HepG2 (cell line): Measurements from ENCODE around the gene CABLES1. TPM values are rescaled to one million over a fixed set of nuclear protein-coding genes. Genes with fewer than 3 reads are reported as not detected.

Experiments used
- MAFK ChIP-seq, 2 experiments: IDR thresholded peaks in 1 of 2; conservative IDR thresholded peaks in 1 of 2; 2 replicates each; pipeline ENCODE4 v1.6.1; 2011; ENCODE audit warnings: improper control_type of control experiment in 2 of 2, low read length in 2 of 2
- TFE3 ChIP-seq: IDR thresholded peaks from 2 replicates; pipeline ENCODE4 v1.6.1; 2016
- ZFX ChIP-seq: sonication (generic); formaldehyde crosslinking; IDR thresholded peaks from 2 replicates; pipeline ENCODE4 v1.4.0; 2020; ENCODE audit warnings: mild to moderate bottlenecking, low read depth, missing genetic modification reagents, moderate library complexity
- ZNF619 ChIP-seq: sonication (generic); formaldehyde crosslinking; IDR thresholded peaks from 2 replicates; pipeline ENCODE4 v1.4.0; 2020; ENCODE audit warnings: mild to moderate bottlenecking, missing genetic modification reagents
- ZZZ3 ChIP-seq: sonication (generic); formaldehyde crosslinking; IDR thresholded peaks from 2 replicates; pipeline ENCODE4 v1.4.0; 2020; ENCODE audit warnings: missing genetic modification reagents, mild to moderate bottlenecking, borderline replicate concordance
- polyA plus RNA-seq, 8 experiments: library from polyadenylated mRNA; depleted of rRNA in 3 of 8; stranded (reverse) in 7 of 8; unstranded in 1 of 8; fragments of >200 nt; fragmentation: Illumina TruSeq in 4 of 8; extraction: Trizol in 4 of 8; gene quantifications; 2 replicates each; pipeline versions ENCODE4 v1.2.1 to v1.2.3, GENCODE V29; 2011 to 2016; ENCODE audit warnings: low read depth in 4 of 8, missing spikeins in 1 of 8, mixed read lengths in 1 of 8; ENCODE audit not compliant: insufficient read depth in 1 of 8
- total RNA-seq, 5 experiments: library from RNA; depleted of rRNA; stranded (reverse); fragments of >200 nt; fragmentation: Illumina TruSeq; extraction: Trizol; gene quantifications; 2 replicates each; pipeline ENCODE4 v1.2.3, GENCODE V29; 2016; ENCODE audit warnings: low read depth in 1 of 5
- TF ChIP-seq, protein P1 (sequence below), 2 experiments: fragments of 450-650 bp in 1 of 2; sonication (generic) in 1 of 2; formaldehyde crosslinking in 1 of 2; IDR thresholded peaks; 2 replicates each; pipeline versions ENCODE4 v1.6.1 to v1.8.0; 2016 to 2022; ENCODE audit warnings: antibody characterized with exemption in 1 of 2, mild to moderate bottlenecking in 1 of 2, missing genetic modification reagents in 1 of 2
- TF ChIP-seq, protein P2 (sequence below): sonication (generic); formaldehyde crosslinking; IDR thresholded peaks from 2 replicates; pipeline ENCODE4 v1.8.0; 2022; ENCODE audit warnings: mild to moderate bottlenecking, missing genetic modification reagents, borderline replicate concordance
- TF ChIP-seq, protein P3 (sequence below): IDR thresholded peaks from 2 replicates; pipeline ENCODE4 v1.6.1; 2016; ENCODE audit warnings: missing compliant biosample characterization, missing genetic modification reagents, borderline replicate concordance
- TF ChIP-seq, protein P4 (sequence below): sonication (generic); formaldehyde crosslinking; IDR thresholded peaks from 2 replicates; pipeline ENCODE4 v1.5.1; 2020; ENCODE audit warnings: mild to moderate bottlenecking, missing genetic modification reagents, borderline replicate concordance

The CABLES1 gene
- total and polyA plus RNA-seq, 2 of the 13 experiments (the other 11 are each of a cell fraction or from before 2014, with no cell fraction given), result 14.7 to 25.8 TPM

DNA sequence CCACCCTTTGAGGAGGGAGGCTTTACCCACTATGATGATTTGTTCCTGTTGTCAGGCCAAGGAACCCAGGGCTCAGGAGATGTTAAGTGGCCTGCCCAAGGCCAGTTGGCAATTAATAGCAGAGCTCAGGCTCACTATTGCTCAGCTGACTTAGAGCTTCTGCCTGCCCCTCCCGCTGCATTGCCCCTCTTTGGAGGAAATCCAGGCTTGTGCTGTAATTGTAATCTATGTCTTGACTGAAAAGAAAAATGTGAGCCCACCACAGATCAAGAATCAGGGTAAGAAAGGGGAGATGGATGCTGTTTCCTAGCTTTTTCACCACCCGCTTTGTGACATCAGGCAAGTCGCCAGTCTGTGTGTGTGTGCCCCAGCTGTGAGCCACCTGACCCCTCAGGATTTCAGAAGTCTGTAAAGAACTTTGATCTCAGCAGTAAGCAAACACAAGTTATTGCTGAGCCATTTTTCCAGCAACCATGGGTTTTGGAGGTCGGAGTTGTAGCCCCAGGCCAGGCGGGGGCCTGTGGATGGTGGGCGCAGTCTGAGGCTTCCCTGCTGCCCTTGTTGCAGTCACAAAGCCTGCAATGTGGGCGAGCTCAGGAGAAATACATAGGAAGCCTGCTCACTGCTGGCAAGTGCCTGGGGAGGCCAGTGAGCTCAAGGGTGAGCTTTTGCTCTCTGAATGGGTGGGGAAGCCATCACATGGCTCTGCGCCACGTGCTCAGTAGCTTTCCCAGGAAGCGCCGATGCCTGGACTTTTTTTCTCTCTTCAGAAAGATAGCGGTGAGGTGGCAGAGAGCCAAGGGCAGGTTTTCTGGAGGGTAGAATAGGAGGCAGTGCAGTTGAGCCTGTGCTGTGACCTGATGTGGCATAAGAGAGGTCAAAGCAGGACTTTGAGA, 6.1 kb downstream of the CABLES1 start (continued):
- TF ChIP-seq, protein P1, sequence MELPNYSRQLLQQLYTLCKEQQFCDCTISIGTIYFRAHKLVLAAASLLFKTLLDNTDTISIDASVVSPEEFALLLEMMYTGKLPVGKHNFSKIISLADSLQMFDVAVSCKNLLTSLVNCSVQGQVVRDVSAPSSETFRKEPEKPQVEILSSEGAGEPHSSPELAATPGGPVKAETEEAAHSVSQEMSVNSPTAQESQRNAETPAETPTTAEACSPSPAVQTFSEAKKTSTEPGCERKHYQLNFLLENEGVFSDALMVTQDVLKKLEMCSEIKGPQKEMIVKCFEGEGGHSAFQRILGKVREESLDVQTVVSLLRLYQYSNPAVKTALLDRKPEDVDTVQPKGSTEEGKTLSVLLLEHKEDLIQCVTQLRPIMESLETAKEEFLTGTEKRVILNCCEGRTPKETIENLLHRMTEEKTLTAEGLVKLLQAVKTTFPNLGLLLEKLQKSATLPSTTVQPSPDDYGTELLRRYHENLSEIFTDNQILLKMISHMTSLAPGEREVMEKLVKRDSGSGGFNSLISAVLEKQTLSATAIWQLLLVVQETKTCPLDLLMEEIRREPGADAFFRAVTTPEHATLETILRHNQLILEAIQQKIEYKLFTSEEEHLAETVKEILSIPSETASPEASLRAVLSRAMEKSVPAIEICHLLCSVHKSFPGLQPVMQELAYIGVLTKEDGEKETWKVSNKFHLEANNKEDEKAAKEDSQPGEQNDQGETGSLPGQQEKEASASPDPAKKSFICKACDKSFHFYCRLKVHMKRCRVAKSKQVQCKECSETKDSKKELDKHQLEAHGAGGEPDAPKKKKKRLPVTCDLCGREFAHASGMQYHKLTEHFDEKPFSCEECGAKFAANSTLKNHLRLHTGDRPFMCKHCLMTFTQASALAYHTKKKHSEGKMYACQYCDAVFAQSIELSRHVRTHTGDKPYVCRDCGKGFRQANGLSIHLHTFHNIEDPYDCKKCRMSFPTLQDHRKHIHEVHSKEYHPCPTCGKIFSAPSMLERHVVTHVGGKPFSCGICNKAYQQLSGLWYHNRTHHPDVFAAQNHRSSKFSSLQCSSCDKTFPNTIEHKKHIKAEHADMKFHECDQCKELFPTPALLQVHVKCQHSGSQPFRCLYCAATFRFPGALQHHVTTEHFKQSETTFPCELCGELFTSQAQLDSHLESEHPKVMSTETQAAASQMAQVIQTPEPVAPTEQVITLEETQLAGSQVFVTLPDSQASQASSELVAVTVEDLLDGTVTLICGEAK (IDR thresholded peaks at IDR 0.05), result no peak
- TF ChIP-seq, protein P1 (CRISPR knock-in tag; IDR thresholded peaks at IDR 0.05), result peak; percentile 80
- TF ChIP-seq, protein P2, sequence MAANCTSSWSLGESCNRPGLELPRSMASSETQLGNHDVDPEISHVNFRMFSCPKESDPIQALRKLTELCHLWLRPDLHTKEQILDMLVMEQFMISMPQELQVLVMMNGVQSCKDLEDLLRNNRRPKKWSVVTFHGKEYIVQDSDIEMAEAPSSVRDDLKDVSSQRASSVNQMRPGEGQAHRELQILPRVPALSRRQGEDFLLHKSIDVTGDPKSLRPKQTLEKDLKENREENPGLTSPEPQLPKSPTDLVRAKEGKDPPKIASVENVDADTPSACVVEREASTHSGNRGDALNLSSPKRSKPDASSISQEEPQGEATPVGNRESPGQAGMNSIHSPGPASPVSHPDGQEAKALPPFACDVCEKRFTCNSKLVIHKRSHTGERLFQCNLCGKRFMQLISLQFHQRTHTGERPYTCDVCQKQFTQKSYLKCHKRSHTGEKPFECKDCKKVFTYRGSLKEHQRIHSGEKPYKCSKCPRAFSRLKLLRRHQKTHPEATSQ, result no peak
- TF ChIP-seq TFE3 (CRISPR knock-in tag), result peak; percentile 98
- peak; percentile 74; the same call in 1 of the 2 replicates for TF ChIP-seq ZFX (CRISPR knock-in tag)
- TF ChIP-seq ZZZ3 (CRISPR knock-in tag), result peak; percentile 88; the same call in 1 of the 2 replicates
- TF ChIP-seq, protein P3, sequence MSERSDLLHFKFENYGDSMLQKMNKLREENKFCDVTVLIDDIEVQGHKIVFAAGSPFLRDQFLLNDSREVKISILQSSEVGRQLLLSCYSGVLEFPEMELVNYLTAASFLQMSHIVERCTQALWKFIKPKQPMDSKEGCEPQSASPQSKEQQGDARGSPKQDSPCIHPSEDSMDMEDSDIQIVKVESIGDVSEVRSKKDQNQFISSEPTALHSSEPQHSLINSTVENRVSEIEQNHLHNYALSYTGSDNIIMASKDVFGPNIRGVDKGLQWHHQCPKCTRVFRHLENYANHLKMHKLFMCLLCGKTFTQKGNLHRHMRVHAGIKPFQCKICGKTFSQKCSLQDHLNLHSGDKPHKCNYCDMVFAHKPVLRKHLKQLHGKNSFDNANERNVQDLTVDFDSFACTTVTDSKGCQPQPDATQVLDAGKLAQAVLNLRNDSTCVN (CRISPR knock-in tag), result peak; percentile 82; the same call in 1 of the 2 replicates
- TF ChIP-seq ZNF619 (CRISPR knock-in tag), result no peak
- TF ChIP-seq, protein P4, sequence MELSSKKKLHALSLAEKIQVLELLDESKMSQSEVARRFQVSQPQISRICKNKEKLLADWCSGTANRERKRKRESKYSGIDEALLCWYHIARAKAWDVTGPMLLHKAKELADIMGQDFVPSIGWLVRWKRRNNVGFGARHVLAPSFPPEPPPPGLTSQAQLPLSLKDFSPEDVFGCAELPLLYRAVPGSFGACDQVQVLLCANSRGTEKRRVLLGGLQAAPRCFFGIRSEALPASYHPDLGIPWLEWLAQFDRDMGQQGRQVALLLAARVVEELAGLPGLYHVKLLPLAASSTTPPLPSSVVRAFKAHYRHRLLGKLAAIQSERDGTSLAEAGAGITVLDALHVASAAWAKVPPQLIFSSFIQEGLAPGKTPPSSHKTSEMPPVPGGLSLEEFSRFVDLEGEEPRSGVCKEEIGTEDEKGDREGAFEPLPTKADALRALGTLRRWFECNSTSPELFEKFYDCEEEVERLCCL, result 0 out of 2 replicates have a peak, but pooled peaks have one; percentile 25
- TF ChIP-seq MAFK (conservative IDR thresholded peaks at IDR 0.05 in 1 of 2, IDR thresholded peaks at IDR 0.05 in 1 of 2; ENCODE audit: low read length in 2 of 2), result peak; percentile 49 to 57; a peak in 3 of 4 replicates
